Kidney capillary endothelial cell (primary cell): ENCODE measurements around the gene P2RY6.

ENCODE experiments used
- DNase-seq: peaks from one replicate; pipeline ENCODE4 v3.0.0-alpha.2; 2018; ENCODE audit warnings: low spot score

Gene P2RY6

GRCh38 chr11:73237471-73238290 is 34.5 kb upstream of the P2RY6 start:
- DNase-seq = peak; percentile 54

- no peak for DNase-seq
Measured at GRCh38 chr11:73239111-73239521, 33.0 kb upstream of the P2RY6 start.

- no peak for DNase-seq
Measured at GRCh38 chr11:73239571-73240189, 32.5 kb upstream of the P2RY6 start.

- no peak for DNase-seq
Measured at GRCh38 chr11:73240190-73240781, 31.9 kb upstream of the P2RY6 start.

GRCh38 chr11:73241300-73241699 is 30.8 kb upstream of the P2RY6 start:
- no peak for DNase-seq

GRCh38 chr11:73242251-73243092 is 29.7 kb upstream of the P2RY6 start:
- DNase-seq = peak; percentile 71

- DNase-seq = no peak
Measured at GRCh38 chr11:73243093-73243485, 29.0 kb upstream of the P2RY6 start.

- no peak for DNase-seq
Measured at GRCh38 chr11:73244589-73245240, 27.4 kb upstream of the P2RY6 start.

GRCh38 chr11:73245461-73245860 is 26.7 kb upstream of the P2RY6 start:
- DNase-seq = no peak

GRCh38 chr11:73246303-73246702 is 25.8 kb upstream of the P2RY6 start:
- DNase-seq = no peak

- no peak for DNase-seq
Measured at GRCh38 chr11:73248526-73249185, 23.5 kb upstream of the P2RY6 start.

- DNase-seq = no peak
Measured at GRCh38 chr11:73249304-73249703, 22.8 kb upstream of the P2RY6 start.

GRCh38 chr11:73249853-73250783 is 22.0 kb upstream of the P2RY6 start:
- DNase-seq = no peak

GRCh38 chr11:73252577-73253191 is 19.5 kb upstream of the P2RY6 start:
- DNase-seq = no peak

- no peak for DNase-seq
Measured at GRCh38 chr11:73257342-73258103, 14.6 kb upstream of the P2RY6 start.

- no peak for DNase-seq
Measured at GRCh38 chr11:73258104-73259035, 13.8 kb upstream of the P2RY6 start.

GRCh38 chr11:73259406-73260126 is 12.6 kb upstream of the P2RY6 start:
- no peak for DNase-seq
